Endothelial cell (in vitro differentiated cells): ENCODE results near the gene SORCS2. TPM values are rescaled to one million over a fixed set of nuclear protein-coding genes. Genes with fewer than 3 reads are reported as not detected.

ENCODE experiments used
- DNase-seq: peaks from one replicate; pipeline ENCODE4 v3.0.0; 2021; ENCODE audit warnings: low spot score
- H3K27ac Mint-ChIP-seq: one replicate; pipeline ENCODE4 v1.8.0; 2021; ENCODE audit warnings: mixed read lengths, inconsistent platforms; ENCODE audit not compliant: unreplicated experiment
- H3K27me3 Mint-ChIP-seq: one replicate; pipeline ENCODE4 v1.8.0; 2021; ENCODE audit warnings: mild to moderate bottlenecking, moderate library complexity, mixed read lengths, inconsistent platforms; ENCODE audit not compliant: unreplicated experiment
- H3K36me3 Mint-ChIP-seq: one replicate; pipeline ENCODE4 v1.8.0; 2021; ENCODE audit warnings: mild to moderate bottlenecking, low read depth, mixed read lengths, inconsistent platforms; ENCODE audit not compliant: unreplicated experiment
- H3K4me1 Mint-ChIP-seq: one replicate; pipeline ENCODE4 v1.8.0; 2021; ENCODE audit warnings: mild to moderate bottlenecking, mixed read lengths, inconsistent platforms; ENCODE audit not compliant: unreplicated experiment
- H3K4me3 Mint-ChIP-seq: one replicate; pipeline ENCODE4 v1.8.0; 2021; ENCODE audit warnings: mild to moderate bottlenecking, mixed read lengths, inconsistent platforms; ENCODE audit not compliant: unreplicated experiment
- H3K9me3 Mint-ChIP-seq: one replicate; pipeline ENCODE4 v1.8.0; 2021; ENCODE audit warnings: mixed read lengths, inconsistent platforms; ENCODE audit not compliant: unreplicated experiment
- CTCF ChIP-seq: fragments of 200-600 bp; sonication (generic); IDR thresholded peaks from one replicate; pipeline ENCODE4 v1.5.0; 2021; ENCODE audit warnings: antibody characterized with exemption; ENCODE audit not compliant: unreplicated experiment
- total RNA-seq: library from RNA; stranded (reverse); fragmentation: NEBNext Ultra II Directional; extraction: Animal tissue kit (Norgen Biotek cat#: 25700); gene quantifications from one replicate; pipeline ENCODE4 v1.2.1, GENCODE V29; 2021; ENCODE audit not compliant: unreplicated experiment

Gene SORCS2
- total RNA-seq, 1 donor from 2014 or later, result 1.3 TPM

- Mint-ChIP-seq H3K27ac (no peak overlapping the region), H3K36me3 (no peaks in the 10 kb centered on the region), H3K9me3 (no peaks in the 10 kb centered on the region), H3K4me3 (no peak overlapping the region), H3K4me1 (peaks cover 2% of the 10 kb centered on the region), H3K27me3 (peaks cover 12% of the 10 kb centered on the region)
- TF ChIP-seq CTCF, result no peak
- no peak for DNase-seq
Measured at GRCh38 chr4:7651461-7651921, 459.2 kb downstream of the SORCS2 start.

- Mint-ChIP-seq H3K9me3 (no peaks in the 10 kb centered on the region), H3K4me1 (no peaks in the 10 kb centered on the region), H3K27ac (no peak overlapping the region)
Measured at GRCh38 chr4:7652006-7652405, 459.7 kb downstream of the SORCS2 start.

GRCh38 chr4:7652451-7652881 is 460.1 kb downstream of the SORCS2 start:
- Mint-ChIP-seq H3K4me3 (no peak overlapping the region), H3K4me1 (no peaks in the 10 kb centered on the region), H3K36me3 (no peaks in the 10 kb centered on the region), H3K9me3 (no peaks in the 10 kb centered on the region), H3K27me3 (peaks cover 9% of the 10 kb centered on the region), H3K27ac (no peak overlapping the region)
- no peak for TF ChIP-seq CTCF
- no peak for DNase-seq

More at GRCh38 chr4:7652006-7652405, 459.7 kb downstream of the SORCS2 start:
- Mint-ChIP-seq H3K36me3 (no peaks in the 10 kb centered on the region), H3K27me3 (peaks cover 12% of the 10 kb centered on the region), H3K4me3 (no peak overlapping the region)
- no peak for DNase-seq
- TF ChIP-seq CTCF, result no peak

GRCh38 chr4:7652906-7653305 is 460.6 kb downstream of the SORCS2 start:
- no peak for DNase-seq
- no peaks in the 10 kb centered on the region for H3K9me3 Mint-ChIP-seq
- H3K27ac Mint-ChIP-seq, result no peak overlapping the region

More at GRCh38 chr4:7652906-7653305, 460.6 kb downstream of the SORCS2 start:
- Mint-ChIP-seq H3K27me3 (peaks cover 7% of the 10 kb centered on the region), H3K4me1 (no peaks in the 10 kb centered on the region), H3K36me3 (no peaks in the 10 kb centered on the region), H3K4me3 (no peak overlapping the region)
- no peak for TF ChIP-seq CTCF
